ENCODE data around the gene HOXB8.

HOXB8 gene

GRCh38 chr17:48624544-48625494 is 9.7 kb upstream of the HOXB8 start:
- no peak for DNase-seq

- DNase-seq: no peak
These were observed 9.0 kb upstream of the HOXB8 start for GRCh38 chr17:48624118-48624517.

- no peak for DNase-seq
These were observed 8.5 kb upstream of the HOXB8 start for GRCh38 chr17:48623583-48623982.

GRCh38 chr17:48622857-48623256 is 7.8 kb upstream of the HOXB8 start:
- DNase-seq: no peak

- DNase-seq: no peak
These were observed 6.6 kb upstream of the HOXB8 start for GRCh38 chr17:48621410-48622392.

- DNase-seq: no peak
These were observed 5.5 kb upstream of the HOXB8 start for GRCh38 chr17:48620461-48621139.

- no peak for DNase-seq
These were observed 4.8 kb upstream of the HOXB8 start for GRCh38 chr17:48619826-48620449.

- DNase-seq: peak; percentile 57 to 82 (median 62)
These were observed 3.3 kb upstream of the HOXB8 start for GRCh38 chr17:48618256-48618896.

GRCh38 chr17:48617471-48618255 is 2.6 kb upstream of the HOXB8 start:
- no peak for DNase-seq

GRCh38 chr17:48616717-48617470 is 1.8 kb upstream of the HOXB8 start:
- no peak for DNase-seq

GRCh38 chr17:48615963-48616716 is 1.0 kb upstream of the HOXB8 start:
- DNase-seq: no peak

- DNase-seq: no peak
These were observed 1.0 kb downstream of the HOXB8 start for GRCh38 chr17:48613862-48614694.

- DNase-seq: peak in 1 of 4 experiments; percentile 29
These were observed 2.0 kb downstream of the HOXB8 start for GRCh38 chr17:48612854-48613691.

- DNase-seq: no peak
These were observed 2.6 kb downstream of the HOXB8 start for GRCh38 chr17:48612456-48612853.

- DNase-seq: no peak
These were observed 3.2 kb downstream of the HOXB8 start for GRCh38 chr17:48611681-48612455.

- no peak for DNase-seq
These were observed 3.9 kb downstream of the HOXB8 start for GRCh38 chr17:48611213-48611612.

All from activated CD4-positive, CD25-positive, alpha-beta regulatory T cell (primary cell).